Measurements from ENCODE around the gene PIGL.

GRCh38 chr17:16294560-16294959 is 77.5 kb downstream of the PIGL start:
- TF ChIP-seq CTCF (IDR thresholded peaks at IDR 0.05) (no peak), EZH2 (IDR thresholded peaks at IDR 0.05; ENCODE audit: borderline replicate concordance, insufficient read depth, low read depth, low read length, poor library complexity, severe bottlenecking) (no peak)

Measured in B cell (primary cell).